HPDE6-E6E7 (cell line): ENCODE measurements around the gene ATRN.
"Not testable (repeated sequence)": the region's sequence is repeated elsewhere in the genome, so short reads cannot be mapped to it uniquely, and the experiment has no call there.

Experiments used
- DNase-seq: peaks from one replicate; pipeline ENCODE4 v3.0.0; 2011; ENCODE audit warnings: missing footprints; ENCODE audit errors: extremely low spot score

Gene ATRN

GRCh38 chr20:3470208-3470626, 601 bp upstream of the ATRN start:
- DNase-seq: no peak

GRCh38 chr20:3471397-3472021, 691 bp downstream of the ATRN start:
- DNase-seq: no peak

GRCh38 chr20:3472105-3472504, 1.3 kb downstream of the ATRN start:
- no peak for DNase-seq

GRCh38 chr20:3473324-3473723, 2.5 kb downstream of the ATRN start:
- DNase-seq: no peak

GRCh38 chr20:3473944-3474343, 3.1 kb downstream of the ATRN start:
- no peak for DNase-seq

- DNase-seq: not testable (repeated sequence)
These were observed 6.4 kb downstream of the ATRN start for GRCh38 chr20:3477003-3477860.

GRCh38 chr20:3477861-3478544, 7.2 kb downstream of the ATRN start:
- DNase-seq: no peak

- DNase-seq: no peak
These were observed 8.2 kb downstream of the ATRN start for GRCh38 chr20:3479025-3479424.

GRCh38 chr20:3479759-3480615, 9.2 kb downstream of the ATRN start:
- no peak for DNase-seq

GRCh38 chr20:3483309-3483708, 12.5 kb downstream of the ATRN start:
- no peak for DNase-seq

GRCh38 chr20:3483784-3484183, 13.0 kb downstream of the ATRN start:
- DNase-seq: no peak

- DNase-seq: no peak
These were observed 15.1 kb downstream of the ATRN start for GRCh38 chr20:3485913-3486312.

- DNase-seq: no peak
These were observed 16.0 kb downstream of the ATRN start for GRCh38 chr20:3486850-3487249.

GRCh38 chr20:3492669-3493068, 21.9 kb downstream of the ATRN start:
- no peak for DNase-seq

GRCh38 chr20:3494218-3494617, 23.4 kb downstream of the ATRN start:
- DNase-seq: no peak

- DNase-seq: no peak
These were observed 32.1 kb downstream of the ATRN start for GRCh38 chr20:3502878-3503277.

GRCh38 chr20:3505148-3505547, 34.3 kb downstream of the ATRN start:
- no peak for DNase-seq

GRCh38 chr20:3509064-3509463, 38.2 kb downstream of the ATRN start:
- DNase-seq: no peak

- no peak for DNase-seq
These were observed 39.3 kb downstream of the ATRN start for GRCh38 chr20:3510110-3510509.

- DNase-seq: not testable (repeated sequence)
These were observed 41.4 kb downstream of the ATRN start for GRCh38 chr20:3512239-3512638.

- no peak for DNase-seq
These were observed 43.3 kb downstream of the ATRN start for GRCh38 chr20:3514012-3514642.
